ENCODE data around the gene IL25.

GRCh38 chr14:23366426-23366921 is 6.1 kb upstream of the IL25 start:
- TF ChIP-seq CTCF (IDR thresholded peaks at IDR 0.05; ENCODE audit: low read length) (no peak), EZH2 (IDR thresholded peaks at IDR 0.05; ENCODE audit: borderline replicate concordance, low read length) (no peak)

Measured in OCI-LY1 (cell line).